Body of pancreas (tissue), 4 donors: Measurements from ENCODE around the gene TMCC3. TPM values are rescaled to one million over a fixed set of nuclear protein-coding genes. Genes with fewer than 3 reads are reported as not detected.

Experiments
- ATAC-seq: fragments of 150-250 bp; one replicate; pipeline ENCODE4 v1.9.1; 2016
- DNase-seq, 4 donors: peaks; one replicate each; pipeline ENCODE4 v3.0.0-alpha.2; 2019
- H3K27ac ChIP-seq, 4 donors: fragments of 200-600 bp; sonication (generic); 1 replicate in 3 of 4; 2 replicates in 1 of 4; pipeline versions ENCODE4 v1.5.1 to v1.6.1; 2016 to 2019; ENCODE audit warnings: mild to moderate bottlenecking in 1 of 4, mixed read lengths in 1 of 4, moderate library complexity in 1 of 4
- H3K27me3 ChIP-seq, 2 donors: fragments of 200-600 bp; sonication (generic); one replicate each; pipeline ENCODE4 v1.6.0; 2016; ENCODE audit warnings: mild to moderate bottlenecking in 1 of 2
- H3K36me3 ChIP-seq, 2 donors: fragments of 200-600 bp; sonication (generic); replicated peaks in 1 of 2; 2 replicates each; pipeline ENCODE4 v1.5.1; 2016; ENCODE audit warnings: low read depth in 2 of 2; ENCODE audit not compliant: insufficient read depth in 1 of 2
- H3K4me1 ChIP-seq: fragments of 200-600 bp; sonication (generic); one replicate; pipeline ENCODE4 v1.6.0; 2016
- H3K4me3 ChIP-seq, 2 donors: fragments of 200-600 bp; sonication (generic); 1 replicate in 1 of 2; 2 replicates in 1 of 2; pipeline ENCODE4 v1.5.1; 2016 to 2019
- H3K9me3 ChIP-seq, 3 donors: fragments of 200-600 bp; sonication (generic); 1 replicate in 2 of 3; 2 replicates in 1 of 3; pipeline ENCODE4 v1.5.1; 2016
- CTCF ChIP-seq, 7 experiments: fragments of 450-650 bp in 4 of 7; fragments of 200-600 bp in 3 of 7; sonication (generic) in 3 of 7; IDR thresholded peaks; one replicate each; pipeline ENCODE4 v1.5.1; 2016 to 2019; ENCODE audit warnings: antibody characterized with exemption in 7 of 7
- POLR2A ChIP-seq, 3 donors: fragments of 450-650 bp; IDR thresholded peaks; one replicate each; pipeline ENCODE4 v1.6.1; 2016; ENCODE audit warnings: antibody characterized with exemption in 3 of 3, mild to moderate bottlenecking in 2 of 3
- WGBS, 2 donors: methylation state at CpG; one replicate each; pipeline ENCODE4 v1.1.5; 2017; 5-methylcytosine and 5-hydroxymethylcytosine counted together
- intact Hi-C: fragments of 100-400 bp; cut with DNase I; formaldehyde crosslinking; loops from one replicate; pipeline ENCODE4 v1.15.1; 2023
- total RNA-seq, 2 donors: library from RNA; depleted of rRNA; stranded (reverse); fragments of >200 nt; gene quantifications; one replicate each; pipeline ENCODE4 v1.1.0, GENCODE V29; 2016

The TMCC3 gene
- total RNA-seq, 2 donors from 2014 or later: 1.3 to 3.6 TPM

GRCh38 chr12:94640134-94640928, 10.0 kb downstream of the TMCC3 start:
- Histone ChIP-seq H3K36me3 (no peaks in the 10 kb centered on the region), H3K27me3 (no peaks in the 10 kb centered on the region), H3K9me3 (no peaks in the 10 kb centered on the region), H3K4me1 (no peaks in the 10 kb centered on the region), H3K27ac (no peak overlapping the region), H3K4me3 (no peak overlapping the region)
- TF ChIP-seq POLR2A (IDR thresholded peaks at IDR 0.05): no peak
- TF ChIP-seq CTCF (IDR thresholded peaks at IDR 0.05): no peak
- DNase-seq: peak in 1 of 4 donors; percentile 63
- WGBS, 2 donors: 75 to 83% methylated on average over 10 of the region's 10 CpGs
- intact Hi-C loops: no loop called here
- no peak for ATAC-seq

GRCh38 chr12:94638521-94638920, 11.8 kb downstream of the TMCC3 start:
- Histone ChIP-seq H3K4me1 (no peaks in the 10 kb centered on the region), H3K4me3 (no peak overlapping the region), H3K9me3 (no peaks in the 10 kb centered on the region), H3K27ac (no peak overlapping the region), H3K27me3 (no peaks in the 10 kb centered on the region), H3K36me3 (no peaks in the 10 kb centered on the region)
- no peak for TF ChIP-seq CTCF (IDR thresholded peaks at IDR 0.05)
- TF ChIP-seq POLR2A (IDR thresholded peaks at IDR 0.05): no peak
- 73 to 78% methylated on average over 1 of the region's 1 CpG for WGBS, 2 donors
- intact Hi-C loops: no loop called here
- DNase-seq (no peak), ATAC-seq (no peak)

- DNase-seq (no peak), ATAC-seq (no peak)
- Histone ChIP-seq H3K4me3 (no peak overlapping the region), H3K4me1 (no peaks in the 10 kb centered on the region), H3K36me3 (no peaks in the 10 kb centered on the region), H3K9me3 (no peaks in the 10 kb centered on the region), H3K27ac (no peak overlapping the region), H3K27me3 (no peaks in the 10 kb centered on the region)
- TF ChIP-seq CTCF (IDR thresholded peaks at IDR 0.05): no peak
- no peak for TF ChIP-seq POLR2A (IDR thresholded peaks at IDR 0.05)
- WGBS, 2 donors: 87 to 92% methylated on average over 4 of the region's 4 CpGs
- intact Hi-C loops: no loop called here
Measured at GRCh38 chr12:94637390-94638113, 12.8 kb downstream of the TMCC3 start.

DNA sequence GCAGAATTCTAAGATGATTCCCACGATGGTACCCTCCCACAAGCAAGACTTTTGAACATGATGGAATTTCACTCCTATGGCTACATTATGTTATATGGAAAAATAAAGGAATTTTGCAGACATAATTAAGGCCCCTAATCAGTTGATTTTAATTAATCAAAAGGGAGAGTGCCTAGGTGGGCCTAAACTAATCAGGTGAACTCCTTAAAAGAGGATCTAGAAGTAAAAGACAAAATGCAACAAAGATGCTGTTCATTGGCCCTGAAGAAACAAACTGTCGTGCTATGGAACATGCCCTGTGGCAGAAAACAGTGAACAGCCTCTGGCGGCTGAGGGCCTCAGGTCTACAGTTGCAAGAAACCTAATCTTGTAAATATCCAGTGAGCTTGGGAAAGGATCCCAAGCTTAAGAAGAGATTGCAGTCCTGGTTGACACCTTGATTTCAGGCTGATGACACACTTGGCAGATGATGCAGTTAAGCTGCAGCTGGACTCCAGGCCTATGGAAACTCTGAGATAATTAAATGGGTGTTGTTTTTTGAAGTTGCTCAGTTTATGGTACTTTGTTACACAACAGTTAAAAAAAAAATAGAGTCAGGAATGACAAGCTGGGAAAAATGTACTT, 13.8 kb downstream of the TMCC3 start:
- WGBS, 2 donors: 78 to 80% methylated on average over 3 of the region's 3 CpGs
- Histone ChIP-seq H3K27me3 (no peaks in the 10 kb centered on the region), H3K36me3 (no peaks in the 10 kb centered on the region), H3K4me1 (no peaks in the 10 kb centered on the region), H3K4me3 (no peak overlapping the region), H3K27ac (no peak overlapping the region), H3K9me3 (no peaks in the 10 kb centered on the region)
- intact Hi-C loops: no loop called here
- TF ChIP-seq CTCF (IDR thresholded peaks at IDR 0.05) (no peak), POLR2A (IDR thresholded peaks at IDR 0.05) (no peak)
- ATAC-seq (no peak), DNase-seq (no peak)
